Cardiac fibroblast (primary cell): ENCODE results near the gene C10orf90.

Experiments used
- DNase-seq, 2 donors: peaks; one replicate each; pipeline versions ENCODE4 v3.0.0 to v3.0.0-alpha.2; 2010; ENCODE audit warnings: low read depth in 2 of 2
- H3K4me3 ChIP-seq, 2 donors: replicated peaks in 1 of 2; 1 replicate in 1 of 2; 2 replicates in 1 of 2; pipeline ENCODE4 v1.5.1; 2011; ENCODE audit warnings: low read depth in 2 of 2, low read length in 2 of 2, mild to moderate bottlenecking in 2 of 2, moderate library complexity in 1 of 2
- TF ChIP-seq, protein P1 (sequence below): IDR thresholded peaks from one replicate; pipeline ENCODE4 v1.5.1; 2011; ENCODE audit warnings: low read depth, mild to moderate bottlenecking, low read length, inconsistent platforms

C10orf90 gene

DNA sequence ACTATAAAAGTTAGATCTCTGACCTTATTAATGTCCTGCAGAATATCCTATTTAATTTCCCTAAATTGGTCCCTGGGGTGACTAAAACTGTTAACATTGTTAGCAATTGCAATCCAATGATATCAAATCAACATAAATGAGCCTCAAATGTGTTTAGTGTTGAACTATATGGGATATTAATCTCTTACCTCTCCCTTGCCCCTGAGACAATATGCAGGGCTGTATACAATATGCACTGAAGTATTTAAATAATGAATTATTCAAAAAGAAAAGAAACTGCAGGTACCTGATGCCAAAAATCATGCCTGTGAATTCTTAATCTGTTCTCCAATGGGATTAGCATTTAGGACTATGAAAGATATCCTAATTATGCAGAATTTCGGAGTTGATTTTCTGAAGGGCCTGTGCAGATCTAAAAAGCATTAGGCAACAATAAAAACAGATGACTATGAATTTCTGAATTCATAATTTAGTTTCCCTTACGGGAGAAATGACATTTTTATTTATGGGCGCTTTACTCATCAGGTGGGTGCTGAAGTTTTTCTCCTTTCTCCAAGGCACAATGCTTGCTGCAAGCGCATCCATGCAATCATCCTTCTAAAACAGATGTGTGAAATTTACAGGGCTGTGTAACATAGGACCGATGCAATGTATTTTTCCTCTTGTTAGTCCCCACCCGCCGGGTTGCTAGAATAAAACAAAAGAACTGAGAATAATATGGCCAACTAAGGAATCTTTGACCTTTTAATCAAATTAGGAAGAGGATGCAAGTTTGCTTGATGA lies 5.4 kb upstream of the C10orf90 start:
- DNase-seq = no peak

DNA sequence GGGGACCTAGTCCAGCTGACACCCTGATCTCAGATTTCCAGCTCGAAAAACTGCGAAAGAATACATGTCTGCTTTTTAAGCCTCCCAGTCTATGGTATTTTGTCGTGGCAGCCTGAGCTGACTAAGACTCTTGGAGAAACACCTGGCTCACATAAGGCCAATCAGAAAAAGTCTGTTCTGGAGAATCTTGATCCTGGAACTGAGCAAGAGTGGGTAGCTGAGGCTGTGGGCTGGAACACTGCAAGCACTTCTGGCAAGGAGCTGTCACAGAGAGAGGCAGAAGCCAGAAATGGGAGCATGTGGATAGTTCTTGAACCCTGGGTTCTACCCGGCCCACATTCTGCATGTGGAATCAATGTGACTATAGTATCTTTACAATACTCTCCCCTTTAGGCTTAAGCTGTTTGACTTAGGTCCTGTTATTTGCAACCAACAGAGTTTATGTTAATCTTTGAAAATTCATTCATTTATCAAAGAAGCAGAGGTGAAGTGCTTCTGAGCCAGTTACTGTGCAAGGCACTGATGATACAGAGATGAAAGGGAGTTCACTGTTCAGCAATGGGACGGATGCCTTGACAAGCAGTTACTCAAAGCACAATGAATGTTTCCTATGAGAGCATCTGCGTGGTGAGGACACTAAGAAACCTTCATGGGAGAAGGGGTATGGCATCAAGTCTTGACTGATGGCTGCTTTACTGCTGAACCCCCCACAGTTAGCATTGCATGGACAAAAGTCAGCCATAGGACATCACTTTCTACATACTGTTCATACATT lies 4.4 kb upstream of the C10orf90 start:
- no peak for DNase-seq
- no peak overlapping the region for H3K4me3 ChIP-seq
- TF ChIP-seq, protein P1, sequence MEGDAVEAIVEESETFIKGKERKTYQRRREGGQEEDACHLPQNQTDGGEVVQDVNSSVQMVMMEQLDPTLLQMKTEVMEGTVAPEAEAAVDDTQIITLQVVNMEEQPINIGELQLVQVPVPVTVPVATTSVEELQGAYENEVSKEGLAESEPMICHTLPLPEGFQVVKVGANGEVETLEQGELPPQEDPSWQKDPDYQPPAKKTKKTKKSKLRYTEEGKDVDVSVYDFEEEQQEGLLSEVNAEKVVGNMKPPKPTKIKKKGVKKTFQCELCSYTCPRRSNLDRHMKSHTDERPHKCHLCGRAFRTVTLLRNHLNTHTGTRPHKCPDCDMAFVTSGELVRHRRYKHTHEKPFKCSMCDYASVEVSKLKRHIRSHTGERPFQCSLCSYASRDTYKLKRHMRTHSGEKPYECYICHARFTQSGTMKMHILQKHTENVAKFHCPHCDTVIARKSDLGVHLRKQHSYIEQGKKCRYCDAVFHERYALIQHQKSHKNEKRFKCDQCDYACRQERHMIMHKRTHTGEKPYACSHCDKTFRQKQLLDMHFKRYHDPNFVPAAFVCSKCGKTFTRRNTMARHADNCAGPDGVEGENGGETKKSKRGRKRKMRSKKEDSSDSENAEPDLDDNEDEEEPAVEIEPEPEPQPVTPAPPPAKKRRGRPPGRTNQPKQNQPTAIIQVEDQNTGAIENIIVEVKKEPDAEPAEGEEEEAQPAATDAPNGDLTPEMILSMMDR = no peak

More for the DNA sequence above, 5.4 kb upstream of the C10orf90 start:
- H3K4me3 ChIP-seq = no peak overlapping the region
- TF ChIP-seq, protein P1 = no peak

DNA sequence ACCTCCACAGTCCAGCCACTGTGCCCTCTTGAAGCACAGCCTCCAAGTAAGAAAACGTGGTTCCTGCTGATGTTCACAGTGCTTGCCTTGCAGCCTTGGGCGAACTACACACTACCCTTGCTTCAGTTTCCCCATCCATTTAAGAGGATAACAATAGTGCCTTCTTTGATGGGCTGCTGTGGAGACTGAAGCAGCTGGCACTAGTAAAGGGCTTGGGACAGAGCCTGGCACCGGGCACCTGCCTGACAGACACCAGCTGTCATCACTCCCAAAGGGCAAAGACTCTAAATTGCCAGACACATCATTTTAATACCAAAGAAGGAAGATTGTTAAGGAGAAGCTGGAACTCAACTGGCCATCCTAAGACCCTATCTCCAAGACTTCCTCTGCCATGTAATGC lies 3.1 kb upstream of the C10orf90 start:
- TF ChIP-seq, protein P1 = no peak
- H3K4me3 ChIP-seq = no peak overlapping the region
- no peak for DNase-seq

DNA sequence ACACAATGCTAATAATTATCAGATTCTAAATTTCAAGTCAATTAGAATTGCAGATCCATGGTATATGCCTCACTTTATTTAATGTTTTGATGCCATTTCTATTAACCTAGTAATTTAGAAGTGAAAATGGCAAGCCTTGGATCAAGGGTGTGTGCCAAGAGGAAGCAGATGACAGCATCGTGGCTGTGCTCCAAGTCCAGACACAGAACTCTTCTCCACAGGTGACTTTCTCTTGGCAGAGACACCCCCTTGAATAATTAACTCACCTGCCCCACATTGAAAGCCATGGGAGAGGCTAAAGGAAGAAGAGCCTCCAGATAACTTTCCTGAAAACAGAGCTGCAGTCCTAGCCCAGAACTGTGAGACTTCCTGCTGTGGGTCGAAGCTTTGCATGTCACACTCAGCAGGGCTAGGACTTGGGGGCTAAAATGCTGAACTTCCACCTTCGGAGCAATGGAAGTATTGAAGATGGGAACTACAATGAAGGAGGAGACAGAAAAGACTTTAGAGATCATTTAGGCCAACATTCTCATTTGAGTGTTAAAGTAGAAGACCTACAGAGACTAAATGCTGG lies 996 bp upstream of the C10orf90 start:
- H3K4me3 ChIP-seq = no peak overlapping the region
- no peak for DNase-seq
- TF ChIP-seq, protein P1 = no peak

DNA sequence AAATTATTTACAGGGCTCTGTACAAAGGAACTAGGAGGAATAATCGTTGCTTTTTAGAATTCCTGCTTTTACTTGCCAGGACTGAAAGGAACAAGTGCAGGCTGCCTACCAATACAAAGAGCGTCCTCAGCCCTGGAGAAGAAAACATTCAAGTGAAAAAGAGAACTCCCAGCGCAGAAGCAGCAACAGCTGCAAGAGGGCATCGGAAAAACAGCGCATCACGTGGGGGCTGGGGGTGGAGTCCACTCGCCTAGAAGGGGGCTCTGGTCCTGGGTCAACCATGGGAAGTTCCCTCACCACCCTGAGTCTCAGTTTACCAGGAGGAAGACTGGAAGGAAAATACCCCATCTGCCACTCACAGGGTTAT lies 385 bp upstream of the C10orf90 start:
- TF ChIP-seq, protein P1 = no peak
- no peak overlapping the region for H3K4me3 ChIP-seq
- DNase-seq = no peak

DNA sequence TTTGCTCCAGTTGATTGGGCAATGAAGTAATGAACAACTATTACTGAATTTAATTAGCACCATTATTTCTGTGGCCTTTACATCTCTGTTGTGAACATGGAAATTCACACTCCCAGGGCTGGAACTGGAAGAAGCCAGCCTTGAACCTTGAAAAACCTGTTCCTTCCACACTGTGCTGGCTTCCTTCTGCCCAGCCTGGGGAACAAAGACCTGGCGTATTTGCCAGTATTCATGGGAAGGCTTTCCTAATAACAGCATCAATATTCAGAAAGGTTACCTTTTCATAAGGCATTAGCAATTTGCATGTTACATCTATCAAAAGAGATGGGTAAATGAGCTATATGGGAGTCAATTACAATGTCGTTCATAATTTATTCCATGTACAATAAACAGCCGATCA lies 1.3 kb downstream of the C10orf90 start:
- H3K4me3 ChIP-seq = no peak overlapping the region
- DNase-seq = no peak
- TF ChIP-seq, protein P1 = no peak
